Gastroesophageal sphincter (tissue), 4 donors: Measurements from ENCODE around the gene UBE2J2. TPM values are rescaled to one million over a fixed set of nuclear protein-coding genes. Genes with fewer than 3 reads are reported as not detected.

Source experiments
- ATAC-seq: fragments of 150-250 bp; one replicate; pipeline ENCODE4 v1.9.1; 2016; ENCODE audit warnings: mild to moderate bottlenecking, moderate library complexity
- H3K27ac ChIP-seq, 4 donors: fragments of 200-600 bp; sonication (generic) in 3 of 4; 1 replicate in 3 of 4; 2 replicates in 1 of 4; pipeline ENCODE4 v1.5.1; 2016 to 2019
- H3K27me3 ChIP-seq: fragments of 200-600 bp; sonication (generic); one replicate; pipeline ENCODE4 v1.5.1; 2019
- H3K36me3 ChIP-seq, 2 donors: fragments of 200-600 bp; sonication (generic); one replicate each; pipeline ENCODE4 v1.5.1; 2019; ENCODE audit warnings: control low read depth in 1 of 2
- H3K4me1 ChIP-seq, 3 donors: fragments of 200-600 bp; sonication (generic); 1 replicate in 2 of 3; 2 replicates in 1 of 3; pipeline ENCODE4 v1.5.1; 2016 to 2019; ENCODE audit warnings: control low read depth in 2 of 3
- H3K4me3 ChIP-seq, 2 donors: fragments of 200-600 bp; sonication (generic); one replicate each; pipeline ENCODE4 v1.5.1; 2019; ENCODE audit warnings: mild to moderate bottlenecking in 1 of 2, moderate library complexity in 1 of 2
- H3K9me3 ChIP-seq, 3 donors: fragments of 200-600 bp; sonication (generic); one replicate each; pipeline ENCODE4 v1.5.1; 2017 to 2019; ENCODE audit warnings: control low read depth in 2 of 3
- EP300 ChIP-seq: sonication (generic); formaldehyde crosslinking; IDR thresholded peaks from one replicate; pipeline ENCODE4 v1.6.1; 2017; ENCODE audit warnings: antibody characterized with exemption, mild to moderate bottlenecking
- POLR2A ChIP-seq, 2 donors: fragments of 450-650 bp; IDR thresholded peaks; one replicate each; pipeline ENCODE4 v1.6.1; 2017; ENCODE audit warnings: antibody characterized with exemption in 2 of 2, mild to moderate bottlenecking in 2 of 2, moderate library complexity in 1 of 2
- POLR2AphosphoS5 ChIP-seq: sonication (generic); formaldehyde crosslinking; IDR thresholded peaks from one replicate; pipeline ENCODE4 v1.6.1; 2017; ENCODE audit warnings: antibody characterized with exemption
- WGBS, 2 donors: methylation state at CpG; one replicate each; pipeline ENCODE4 v1.1.5; 2018; ENCODE audit warnings: low coverage in 1 of 2; 5-methylcytosine and 5-hydroxymethylcytosine counted together
- total RNA-seq, 4 donors: library from RNA; depleted of rRNA; stranded (reverse); fragments of >200 nt; gene quantifications; one replicate each; pipeline ENCODE4 v1.1.0, GENCODE V29; 2016
- TF ChIP-seq, protein P1 (sequence below), 4 experiments: fragments of 200-600 bp in 2 of 4; fragments of 450-650 bp in 2 of 4; sonication (generic) in 1 of 4; IDR thresholded peaks; one replicate each; pipeline ENCODE4 v1.5.1; 2017 to 2019; ENCODE audit warnings: antibody characterized with exemption in 4 of 4, mild to moderate bottlenecking in 2 of 4, moderate library complexity in 2 of 4

The UBE2J2 gene
- total RNA-seq, 4 donors from 2014 or later = 28.1 to 47.0 (median 37.9) TPM

DNA sequence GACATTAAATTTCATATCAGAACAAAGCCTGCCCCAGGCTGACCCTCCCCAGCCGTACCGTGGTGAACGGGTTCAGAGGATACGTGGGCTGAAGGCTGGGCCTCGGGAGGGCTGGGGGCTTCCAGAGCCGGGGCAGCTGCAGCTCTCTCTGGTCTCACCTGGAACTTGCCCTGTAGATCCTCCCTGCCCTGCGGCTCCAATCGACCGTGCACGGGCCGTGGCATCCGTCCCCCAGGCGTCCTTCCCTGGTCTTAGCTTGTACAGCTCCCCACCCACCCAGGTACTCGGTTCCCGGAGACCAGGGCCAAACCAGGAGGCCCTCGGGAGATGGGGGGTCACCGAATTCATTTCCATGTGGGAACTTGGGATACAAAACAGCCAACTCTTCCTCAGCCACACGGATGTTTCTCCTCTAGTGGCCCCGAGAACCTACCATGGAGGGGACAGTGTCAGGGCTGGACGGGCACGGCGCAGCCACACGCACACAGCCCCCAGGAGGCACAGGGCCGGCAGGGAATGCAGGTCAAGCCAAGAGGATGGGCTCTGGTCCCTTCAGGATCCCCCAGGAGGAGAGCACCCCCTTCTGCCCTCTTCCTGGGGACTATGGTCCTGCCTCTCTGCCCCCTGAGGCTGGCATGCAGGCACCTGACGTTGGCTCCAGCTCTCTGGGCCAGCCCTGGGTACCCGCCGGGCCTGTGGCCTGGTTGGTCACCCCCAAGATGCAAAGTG lies 38.5 kb downstream of the UBE2J2 start:
- Histone ChIP-seq H3K9me3 (peaks cover 0 to 4% (median 0%) of the 10 kb centered on the region in 3 donors), H3K36me3 (peaks cover 0 to 20% of the 10 kb centered on the region in 2 donors), H3K4me1 (peaks cover 0 to 44% (median 22%) of the 10 kb centered on the region in 3 donors), H3K27ac (no peak overlapping the region), H3K4me3 (no peak overlapping the region), H3K27me3 (peaks cover 31% of the 10 kb centered on the region)
- 80 to 100% methylated on average over 1 to 3 of the region's 27 CpGs for WGBS, 2 donors
- no peak for TF ChIP-seq POLR2AphosphoS5
- TF ChIP-seq, protein P1, sequence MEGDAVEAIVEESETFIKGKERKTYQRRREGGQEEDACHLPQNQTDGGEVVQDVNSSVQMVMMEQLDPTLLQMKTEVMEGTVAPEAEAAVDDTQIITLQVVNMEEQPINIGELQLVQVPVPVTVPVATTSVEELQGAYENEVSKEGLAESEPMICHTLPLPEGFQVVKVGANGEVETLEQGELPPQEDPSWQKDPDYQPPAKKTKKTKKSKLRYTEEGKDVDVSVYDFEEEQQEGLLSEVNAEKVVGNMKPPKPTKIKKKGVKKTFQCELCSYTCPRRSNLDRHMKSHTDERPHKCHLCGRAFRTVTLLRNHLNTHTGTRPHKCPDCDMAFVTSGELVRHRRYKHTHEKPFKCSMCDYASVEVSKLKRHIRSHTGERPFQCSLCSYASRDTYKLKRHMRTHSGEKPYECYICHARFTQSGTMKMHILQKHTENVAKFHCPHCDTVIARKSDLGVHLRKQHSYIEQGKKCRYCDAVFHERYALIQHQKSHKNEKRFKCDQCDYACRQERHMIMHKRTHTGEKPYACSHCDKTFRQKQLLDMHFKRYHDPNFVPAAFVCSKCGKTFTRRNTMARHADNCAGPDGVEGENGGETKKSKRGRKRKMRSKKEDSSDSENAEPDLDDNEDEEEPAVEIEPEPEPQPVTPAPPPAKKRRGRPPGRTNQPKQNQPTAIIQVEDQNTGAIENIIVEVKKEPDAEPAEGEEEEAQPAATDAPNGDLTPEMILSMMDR (IDR thresholded peaks at IDR 0.05) = no peak
- ATAC-seq = no peak

GRCh38 chr1:1234180-1234808 lies 39.4 kb downstream of the UBE2J2 start:
- H3K27me3 ChIP-seq = peaks cover 22% of the 10 kb centered on the region
- H3K27ac ChIP-seq = no peak overlapping the region
- peaks cover 0 to 25% of the 10 kb centered on the region in 2 donors for H3K36me3 ChIP-seq
- no peak for TF ChIP-seq POLR2AphosphoS5
- TF ChIP-seq, protein P1 (IDR thresholded peaks at IDR 0.05) = no peak
- peaks cover 0 to 53% (median 30%) of the 10 kb centered on the region in 3 donors for H3K4me1 ChIP-seq
- WGBS, 2 donors = 80 to 97% methylated on average over 3 to 6 of the region's 28 CpGs
- peaks cover 0 to 4% (median 0%) of the 10 kb centered on the region in 3 donors for H3K9me3 ChIP-seq
- no peak overlapping the region for H3K4me3 ChIP-seq
- ATAC-seq = no peak

- ATAC-seq = no peak
- 96% methylated on average over 15 of the region's 15 CpGs; no CpG with 5 or more reads in 1 of the 2 donors for WGBS, 2 donors
- Histone ChIP-seq H3K4me1 (peaks cover 0 to 61% (median 30%) of the 10 kb centered on the region in 3 donors), H3K9me3 (peaks cover 0 to 4% (median 0%) of the 10 kb centered on the region in 3 donors), H3K27ac (no peak overlapping the region), H3K4me3 (no peak overlapping the region), H3K27me3 (peaks cover 14% of the 10 kb centered on the region), H3K36me3 (peaks cover 0 to 32% of the 10 kb centered on the region in 2 donors)
- TF ChIP-seq, protein P1 (IDR thresholded peaks at IDR 0.05) = no peak
- TF ChIP-seq POLR2AphosphoS5 (no peak), EP300 (no peak), POLR2A (IDR thresholded peaks at IDR 0.05) (no peak)
These were observed 40.1 kb downstream of the UBE2J2 start for GRCh38 chr1:1233567-1233892.

DNA sequence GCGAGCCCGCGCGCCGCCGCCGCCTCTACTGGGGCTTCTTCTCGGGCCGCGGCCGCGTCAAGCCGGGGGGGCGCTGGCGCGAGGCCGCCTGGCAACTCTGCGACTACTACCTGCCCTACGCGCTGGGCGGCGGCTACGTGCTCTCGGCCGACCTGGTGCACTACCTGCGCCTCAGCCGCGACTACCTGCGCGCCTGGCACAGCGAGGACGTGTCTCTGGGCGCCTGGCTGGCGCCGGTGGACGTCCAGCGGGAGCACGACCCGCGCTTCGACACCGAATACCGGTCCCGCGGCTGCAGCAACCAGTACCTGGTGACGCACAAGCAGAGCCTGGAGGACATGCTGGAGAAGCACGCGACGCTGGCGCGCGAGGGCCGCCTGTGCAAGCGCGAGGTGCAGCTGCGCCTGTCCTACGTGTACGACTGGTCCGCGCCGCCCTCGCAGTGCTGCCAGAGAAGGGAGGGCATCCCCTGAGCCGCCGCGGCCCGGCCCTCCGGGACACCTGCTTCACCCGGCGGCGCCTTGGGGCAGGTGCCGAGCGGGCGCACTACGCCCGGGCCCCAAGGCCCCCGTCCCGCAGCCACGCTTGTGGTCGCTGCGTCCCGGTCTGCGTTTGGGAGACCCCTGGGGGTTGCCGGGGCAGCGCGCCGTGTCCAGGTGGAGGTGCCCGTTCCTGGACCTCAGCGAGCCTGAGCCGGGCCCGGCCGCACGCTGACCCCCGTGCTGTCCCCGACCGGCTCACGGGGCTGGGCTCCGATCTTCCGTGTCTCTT lies 40.7 kb downstream of the UBE2J2 start:
- peak overlapping the region in 1 of 4 donors; percentile 44 for H3K27ac ChIP-seq
- peaks cover 0 to 66% (median 29%) of the 10 kb centered on the region in 3 donors for H3K4me1 ChIP-seq
- H3K9me3 ChIP-seq = peaks cover 0 to 4% (median 0%) of the 10 kb centered on the region in 3 donors
- TF ChIP-seq, protein P1 (IDR thresholded peaks at IDR 0.05) = no peak
- TF ChIP-seq POLR2A (IDR thresholded peaks at IDR 0.05) (no peak), POLR2AphosphoS5 (no peak), EP300 (no peak)
- H3K4me3 ChIP-seq = peak overlapping the region in 1 of 2 donors; percentile 99
- peaks cover 9% of the 10 kb centered on the region for H3K27me3 ChIP-seq
- peaks cover 0 to 38% of the 10 kb centered on the region in 2 donors for H3K36me3 ChIP-seq
- 96% methylated on average over 6 of the region's 98 CpGs; no CpG with 5 or more reads in 1 of the 2 donors for WGBS, 2 donors
- ATAC-seq = no peak
